Measurements from ENCODE around the gene PADI6.

PADI6 gene

GRCh38 chr1:17372955-17373354 is 959 bp downstream of the PADI6 start:
- no peaks in the 10 kb centered on the region for H3K9me3 ChIP-seq (ENCODE audit: control insufficient read depth, insufficient read depth, low read depth, low read length)
- no peaks in the 10 kb centered on the region for H3K36me3 ChIP-seq (ENCODE audit: control insufficient read depth in 2 of 2, insufficient read depth in 1 of 2, low read length in 2 of 2)
- POLR2A ChIA-PET: no interaction called here
- TF ChIP-seq ZNF140 (tag by site-specific recombination; IDR thresholded peaks at IDR 0.05): no peak
- no peak for TF ChIP-seq KLF17 (tag by site-specific recombination; IDR thresholded peaks at IDR 0.05)
- no peak for TF ChIP-seq ZNF624 (tag by site-specific recombination; IDR thresholded peaks at IDR 0.05)
- TF ChIP-seq ZNF37A (tag by site-specific recombination; IDR thresholded peaks at IDR 0.05): no peak
- TF ChIP-seq ZBTB10 (tag by site-specific recombination; IDR thresholded peaks at IDR 0.05): no peak
- TF ChIP-seq ZNF350 (tag by site-specific recombination; IDR thresholded peaks at IDR 0.05): no peak
- TF ChIP-seq ZNF548 (tag by site-specific recombination; IDR thresholded peaks at IDR 0.05): no peak
- TF ChIP-seq ZNF501 (tag by site-specific recombination; IDR thresholded peaks at IDR 0.05): no peak
- TF ChIP-seq ZFP37 (tag by site-specific recombination; IDR thresholded peaks at IDR 0.05): no peak
- TF ChIP-seq ZFP3 (tag by site-specific recombination; IDR thresholded peaks at IDR 0.05; ENCODE audit: low read depth): no peak
- TF ChIP-seq GLIS2 (tag by site-specific recombination; IDR thresholded peaks at IDR 0.05): no peak
- no peak overlapping the region for H3K4me3 ChIP-seq (ENCODE audit: low read depth, low read length)
- no peak overlapping the region for H3K27ac ChIP-seq (ENCODE audit: extremely low read depth, low read depth, low read length)
- CTCF ChIA-PET: interaction anchor here (1.0 kb wide), 1 partner anchor 248 kb away, joined by 3 read pairs; no protein-coding TSS in a partner anchor
- no peaks in the 10 kb centered on the region for H3K4me1 ChIP-seq (ENCODE audit: control insufficient read depth, insufficient read depth, low read length)

- POLR2A ChIA-PET: no interaction called here
- CTCF ChIA-PET: interaction anchor here (0.6 kb wide), 1 partner anchor 120 kb away, joined by 5 read pairs; no protein-coding TSS in a partner anchor
- TF ChIP-seq ZNF768 (tag by site-specific recombination; IDR thresholded peaks at IDR 0.05) (no peak), REPIN1 (tag by site-specific recombination; IDR thresholded peaks at IDR 0.05; ENCODE audit: low read depth) (no peak), ZNF530 (tag by site-specific recombination; IDR thresholded peaks at IDR 0.05; ENCODE audit: low read depth) (no peak), ZNF548 (tag by site-specific recombination; IDR thresholded peaks at IDR 0.05) (no peak), ZNF302 (tag by site-specific recombination; IDR thresholded peaks at IDR 0.05; ENCODE audit: low read depth) (no peak), ZSCAN4 (tag by site-specific recombination; IDR thresholded peaks at IDR 0.05) (no peak), ZNF146 (tag by site-specific recombination; IDR thresholded peaks at IDR 0.05) (no peak), ZNF16 (tag by site-specific recombination; IDR thresholded peaks at IDR 0.05; ENCODE audit: low read depth) (no peak), AEBP2 (tag by site-specific recombination; IDR thresholded peaks at IDR 0.05; ENCODE audit: borderline replicate concordance) (no peak), ZNF248 (tag by site-specific recombination; IDR thresholded peaks at IDR 0.05) (no peak), REST (tag by site-specific recombination; IDR thresholded peaks at IDR 0.05) (no peak), HOXC10 (CRISPR knock-in tag; IDR thresholded peaks at IDR 0.05) (no peak), ZSCAN30 (tag by site-specific recombination; IDR thresholded peaks at IDR 0.05) (no peak), ZNF677 (tag by site-specific recombination; IDR thresholded peaks at IDR 0.05) (no peak)
These were observed 3.7 kb downstream of the PADI6 start for GRCh38 chr1:17375651-17376050.

More at GRCh38 chr1:17375651-17376050, 3.7 kb downstream of the PADI6 start:
- H3K4me3 ChIP-seq (ENCODE audit: low read depth, low read length): no peak overlapping the region
- no peaks in the 10 kb centered on the region for H3K9me3 ChIP-seq (ENCODE audit: control insufficient read depth, insufficient read depth, low read depth, low read length)
- H3K4me1 ChIP-seq (ENCODE audit: control insufficient read depth, insufficient read depth, low read length): no peaks in the 10 kb centered on the region
- no peak overlapping the region for H3K27ac ChIP-seq (ENCODE audit: extremely low read depth, low read depth, low read length)
- H3K36me3 ChIP-seq (ENCODE audit: control insufficient read depth in 2 of 2, insufficient read depth in 1 of 2, low read length in 2 of 2): no peaks in the 10 kb centered on the region
